Measurements from ENCODE around the gene PALM. TPM values are rescaled to one million over a fixed set of nuclear protein-coding genes. Genes with fewer than 3 reads are reported as not detected.

The PALM gene
- polyA plus RNA-seq, 2 of the 4 experiments (the other 2 are of a cell fraction), result 3.0 to 15.7 TPM

DNA sequence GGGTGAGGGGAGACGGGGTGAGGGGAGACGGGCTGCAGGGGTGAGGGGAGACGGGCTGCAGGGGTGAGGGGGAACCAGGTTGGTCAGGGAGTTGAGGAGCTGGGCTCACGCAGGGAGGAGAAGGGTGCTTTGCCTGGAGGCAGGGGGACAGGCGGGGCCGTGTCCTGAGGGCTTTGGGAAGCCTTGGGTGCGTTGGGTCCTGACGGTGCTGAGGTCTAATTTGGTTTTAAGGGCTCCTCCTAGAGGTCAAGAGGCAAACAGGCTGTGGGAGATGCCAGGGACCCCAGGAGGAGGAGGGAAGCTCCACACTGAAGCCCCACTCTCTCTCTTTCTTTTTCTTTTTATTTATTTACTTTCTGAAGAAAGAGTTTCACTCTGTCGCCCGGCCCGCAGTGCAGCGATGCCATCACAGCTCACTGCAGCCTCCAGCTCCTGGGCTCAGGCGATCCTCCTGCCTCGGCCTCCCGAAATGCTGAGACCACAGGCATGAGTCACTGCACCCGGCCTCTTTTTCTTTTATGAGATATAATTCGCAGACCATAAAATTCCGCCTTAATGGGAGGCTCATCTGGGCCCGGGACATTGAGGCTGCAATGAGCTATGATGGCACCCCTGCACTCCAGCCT lies 32.9 kb downstream of the PALM start:
- DNase-seq (ENCODE audit: low read depth in 1 of 2, low spot score in 1 of 2), result peak; percentile 56 to 66
- 79% methylated on average over 15 of the region's 19 CpGs for WGBS (ENCODE audit: missing lambda C conversion rate)
- TF ChIP-seq, protein P1, sequence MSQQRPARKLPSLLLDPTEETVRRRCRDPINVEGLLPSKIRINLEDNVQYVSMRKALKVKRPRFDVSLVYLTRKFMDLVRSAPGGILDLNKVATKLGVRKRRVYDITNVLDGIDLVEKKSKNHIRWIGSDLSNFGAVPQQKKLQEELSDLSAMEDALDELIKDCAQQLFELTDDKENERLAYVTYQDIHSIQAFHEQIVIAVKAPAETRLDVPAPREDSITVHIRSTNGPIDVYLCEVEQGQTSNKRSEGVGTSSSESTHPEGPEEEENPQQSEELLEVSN (IDR thresholded peaks at IDR 0.05; ENCODE audit: borderline replicate concordance, low read depth), result no peak
- TF ChIP-seq BCL3 (IDR thresholded peaks at IDR 0.05) (no peak), CTCF (IDR thresholded peaks at IDR 0.05) (0 out of 3 replicates have a peak, but pooled peaks have one; percentile 19)
- ChIA-PET CTCF (interaction anchor here (0.8 to 4.8 kb wide), 10 partner anchors 9 to 160 kb away, joined by 3 to 23 read pairs (median 4); partner anchors contain the start of genes FSTL3 and MISP), POLR2A (interaction anchor here (0.6 to 1.6 kb wide), 3 partner anchors 11 to 65 kb away, joined by 3 to 9 read pairs (median 9); partner anchors contain the start of gene FSTL3)
- H3K27ac ChIP-seq, result no peak overlapping the region; a peak in 1 of 6 replicates
- H3K4me2 ChIP-seq, result no peak overlapping the region
- no peak overlapping the region for H3K4me3 ChIP-seq
- peaks cover 12% of the 10 kb centered on the region; the same call in 2 of the 3 replicates for H3K9me3 ChIP-seq
- peak; percentile 66 to 75; a peak in 4 of 6 replicates for ATAC-seq
- no peaks in the 10 kb centered on the region for H3K4me1 ChIP-seq
- no peak for FAIRE-seq

GRCh38 chr19:742540-743075 lies 33.9 kb downstream of the PALM start:
- Histone ChIP-seq H3K4me2 (no peak overlapping the region), H3K9me3 (peaks cover 16% of the 10 kb centered on the region), H3K4me3 (no peak overlapping the region), H3K4me1 (no peaks in the 10 kb centered on the region), H3K27ac (no peak overlapping the region)
- 92% methylated on average over 24 of the region's 24 CpGs for WGBS (ENCODE audit: missing lambda C conversion rate)
- DNase-seq (ENCODE audit: low read depth in 1 of 2, low spot score in 1 of 2) (no peak), ATAC-seq (no peak), FAIRE-seq (no peak)
- POLR2A ChIA-PET, result interaction anchor here (0.8 to 1.6 kb wide), 2 partner anchors 10 to 11 kb away, joined by 4 to 9 read pairs; no protein-coding TSS in a partner anchor
- CTCF ChIA-PET, result interaction anchor here (0.9 to 4.8 kb wide), 7 partner anchors 8 to 161 kb away, joined by 3 to 23 read pairs (median 4); partner anchors contain the start of gene MISP
- TF ChIP-seq ZSCAN20 (CRISPR knock-in tag; IDR thresholded peaks at IDR 0.05) (no peak), CTCF (IDR thresholded peaks at IDR 0.05) (no peak), TFCP2L1 (CRISPR knock-in tag; IDR thresholded peaks at IDR 0.05) (no peak), ESRRA (IDR thresholded peaks at IDR 0.05; ENCODE audit: borderline replicate concordance, low read length) (no peak), MAZ (IDR thresholded peaks at IDR 0.05; ENCODE audit: borderline replicate concordance, low read depth, low read length) (no peak), PHF8 (IDR thresholded peaks at IDR 0.05; ENCODE audit: borderline replicate concordance, low read depth) (no peak), FOXS1 (CRISPR knock-in tag; IDR thresholded peaks at IDR 0.05) (no peak), HES2 (IDR thresholded peaks at IDR 0.05) (no peak), FOSB (CRISPR knock-in tag; IDR thresholded peaks at IDR 0.05) (no peak), CBX8 (IDR thresholded peaks at IDR 0.05) (no peak), BCL3 (IDR thresholded peaks at IDR 0.05) (no peak), TP53 (CRISPR knock-in tag; IDR thresholded peaks at IDR 0.05) (no peak), NR3C1 (IDR thresholded peaks at IDR 0.05) (no peak), EP300 (IDR thresholded peaks at IDR 0.05) (no peak), SREBF2 (IDR thresholded peaks at IDR 0.05) (no peak), KDM1A (IDR thresholded peaks at IDR 0.05; ENCODE audit: low read depth) (no peak), HOXB13 (CRISPR knock-in tag; IDR thresholded peaks at IDR 0.05; ENCODE audit: low read depth) (no peak), ZC3H11A (IDR thresholded peaks at IDR 0.05) (no peak), CHD4 (IDR thresholded peaks at IDR 0.05; ENCODE audit: borderline replicate concordance) (no peak), RFX5 (IDR thresholded peaks at IDR 0.05) (no peak)

Data from A549 (cell line).